Bronchial epithelial cell (primary cell): Measurements from ENCODE around the gene KLHL6. TPM values are rescaled to one million over a fixed set of nuclear protein-coding genes. Genes with fewer than 3 reads are reported as not detected.

ENCODE experiments used
- DNase-seq: peaks from one replicate; pipeline ENCODE4 v3.0.0-alpha.2; 2010; ENCODE audit warnings: low read depth
- FAIRE-seq: peaks from 2 replicates; lab custom pipeline; 2011; peaks lifted over from hg19 to GRCh38; lab: Jason Lieb, UNC
- H3K27me3 ChIP-seq: 2 replicates; pipeline ENCODE4 v1.5.1; 2011; ENCODE audit warnings: low read length; ENCODE audit not compliant: control insufficient read depth, insufficient read depth
- H3K36me3 ChIP-seq: 2 replicates; pipeline ENCODE4 v1.5.1; 2011; ENCODE audit warnings: low read length; ENCODE audit not compliant: control insufficient read depth, insufficient read depth
- H3K4me3 ChIP-seq: 2 replicates; pipeline ENCODE4 v1.5.1; 2011; ENCODE audit warnings: mild to moderate bottlenecking, low read depth, low read length, control low read depth
- total RNA-seq: library from RNA; depleted of rRNA; stranded (reverse); fragments of >200 nt; gene quantifications from 2 replicates; pipeline ENCODE4 v1.2.1, GENCODE V29; 2014
- TF ChIP-seq, protein P1 (sequence below): IDR thresholded peaks from 2 replicates; pipeline ENCODE4 v1.5.1; 2011; ENCODE audit warnings: mild to moderate bottlenecking, moderate library complexity, low read length, control low read depth, inconsistent platforms; ENCODE audit not compliant: insufficient read depth, severe bottlenecking

Gene KLHL6
- total RNA-seq, 1 donor from 2014 or later, result under 0.01 TPM

GRCh38 chr3:183448369-183449128 lies 107.0 kb downstream of the KLHL6 start:
- TF ChIP-seq, protein P1, sequence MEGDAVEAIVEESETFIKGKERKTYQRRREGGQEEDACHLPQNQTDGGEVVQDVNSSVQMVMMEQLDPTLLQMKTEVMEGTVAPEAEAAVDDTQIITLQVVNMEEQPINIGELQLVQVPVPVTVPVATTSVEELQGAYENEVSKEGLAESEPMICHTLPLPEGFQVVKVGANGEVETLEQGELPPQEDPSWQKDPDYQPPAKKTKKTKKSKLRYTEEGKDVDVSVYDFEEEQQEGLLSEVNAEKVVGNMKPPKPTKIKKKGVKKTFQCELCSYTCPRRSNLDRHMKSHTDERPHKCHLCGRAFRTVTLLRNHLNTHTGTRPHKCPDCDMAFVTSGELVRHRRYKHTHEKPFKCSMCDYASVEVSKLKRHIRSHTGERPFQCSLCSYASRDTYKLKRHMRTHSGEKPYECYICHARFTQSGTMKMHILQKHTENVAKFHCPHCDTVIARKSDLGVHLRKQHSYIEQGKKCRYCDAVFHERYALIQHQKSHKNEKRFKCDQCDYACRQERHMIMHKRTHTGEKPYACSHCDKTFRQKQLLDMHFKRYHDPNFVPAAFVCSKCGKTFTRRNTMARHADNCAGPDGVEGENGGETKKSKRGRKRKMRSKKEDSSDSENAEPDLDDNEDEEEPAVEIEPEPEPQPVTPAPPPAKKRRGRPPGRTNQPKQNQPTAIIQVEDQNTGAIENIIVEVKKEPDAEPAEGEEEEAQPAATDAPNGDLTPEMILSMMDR, result no peak
- Histone ChIP-seq H3K27me3 (no peaks in the 10 kb centered on the region), H3K36me3 (no peaks in the 10 kb centered on the region), H3K4me3 (peak overlapping the region; percentile 70)
- DNase-seq, result no peak
- FAIRE-seq, result no peak

- Histone ChIP-seq H3K36me3 (no peaks in the 10 kb centered on the region), H3K4me3 (peak overlapping the region; percentile 70), H3K27me3 (no peaks in the 10 kb centered on the region)
- DNase-seq (peak; percentile 71), FAIRE-seq (no peak)
- TF ChIP-seq, protein P1, result peak; percentile 15
These were observed 108.1 kb downstream of the KLHL6 start for GRCh38 chr3:183447206-183448001.

GRCh38 chr3:183446838-183447205 lies 108.7 kb downstream of the KLHL6 start:
- no peak for DNase-seq
- FAIRE-seq, result no peak
- H3K36me3 ChIP-seq, result no peaks in the 10 kb centered on the region
- TF ChIP-seq, protein P1, result no peak
- no peaks in the 10 kb centered on the region for H3K27me3 ChIP-seq
- peak overlapping the region; percentile 70 for H3K4me3 ChIP-seq

- TF ChIP-seq, protein P1, result no peak
- DNase-seq (no peak), FAIRE-seq (no peak)
- H3K36me3 ChIP-seq, result no peaks in the 10 kb centered on the region
- no peak overlapping the region for H3K4me3 ChIP-seq
- no peaks in the 10 kb centered on the region for H3K27me3 ChIP-seq
These were observed 110.8 kb downstream of the KLHL6 start for GRCh38 chr3:183444748-183445147.

DNA sequence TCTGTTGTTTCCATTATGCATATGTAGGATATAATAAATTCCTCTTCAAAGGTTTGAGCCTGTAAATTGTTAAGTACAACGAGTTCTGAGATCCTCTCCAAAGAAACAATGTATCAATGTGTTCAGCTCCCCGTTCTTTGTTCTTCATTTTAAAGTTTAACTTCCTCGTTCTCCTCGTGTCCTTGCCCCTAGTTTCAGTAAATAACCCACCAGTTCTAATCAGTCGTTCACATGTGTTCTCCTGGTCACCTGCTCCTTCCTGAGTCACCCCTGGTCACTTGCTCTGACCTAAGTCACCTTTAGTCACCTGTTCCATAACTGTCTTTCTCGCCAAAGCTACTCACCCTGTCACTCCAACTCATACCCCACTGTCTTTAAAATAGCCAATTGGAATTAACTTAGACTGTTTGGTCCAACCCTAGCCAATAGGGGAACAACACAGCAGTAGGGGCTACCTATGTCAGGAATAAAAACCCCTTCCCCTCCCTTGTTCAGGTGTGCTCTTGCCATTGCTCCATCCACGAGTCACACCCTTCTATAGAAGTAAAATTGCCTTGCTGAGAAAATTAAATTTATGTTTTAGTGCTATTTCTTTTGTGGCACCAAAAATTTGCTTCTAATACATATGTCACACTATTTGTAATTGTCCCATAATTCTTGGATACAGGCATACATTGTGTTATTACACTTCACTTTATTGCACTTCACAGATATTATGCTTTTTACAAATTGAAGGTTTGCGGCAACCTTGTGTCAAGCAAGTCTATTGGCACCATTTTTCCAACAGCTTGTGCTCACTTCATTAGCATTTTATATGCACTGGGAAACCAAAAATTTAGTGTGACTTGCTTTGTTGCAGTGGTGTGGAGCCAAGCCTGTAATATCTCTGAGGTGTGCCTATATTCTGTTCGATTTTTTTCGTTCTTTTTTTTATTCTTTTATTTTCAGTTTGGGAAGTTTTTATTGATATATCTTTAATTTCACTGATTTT lies 111.8 kb downstream of the KLHL6 start:
- no peak for FAIRE-seq
- no peaks in the 10 kb centered on the region for H3K27me3 ChIP-seq
- DNase-seq, result no peak
- no peaks in the 10 kb centered on the region for H3K36me3 ChIP-seq
- TF ChIP-seq, protein P1, result no peak
- no peak overlapping the region for H3K4me3 ChIP-seq
